Keratinocyte (primary cell): ENCODE data around the gene LAMA2. TPM values are rescaled to one million over a fixed set of nuclear protein-coding genes. Genes with fewer than 3 reads are reported as not detected.

Source experiments
- DNase-seq: peaks from one replicate; pipeline ENCODE4 v3.0.0-alpha.2; 2011; ENCODE audit warnings: low read depth, missing footprints, low spot score
- FAIRE-seq: peaks from 2 replicates; lab custom pipeline; 2011; peaks lifted over from hg19 to GRCh38; lab: Jason Lieb, UNC
- H2AFZ ChIP-seq: 2 replicates; pipeline ENCODE4 v1.6.0; 2012; ENCODE audit warnings: low read length, control low read depth, inconsistent platforms; ENCODE audit not compliant: control insufficient read depth
- H3K27ac ChIP-seq: 2 replicates; pipeline ENCODE4 v1.5.1; 2011; ENCODE audit warnings: low read length; ENCODE audit not compliant: control insufficient read depth, insufficient read depth
- H3K27me3 ChIP-seq: 3 replicates; pipeline ENCODE4 v1.6.0; 2011; ENCODE audit warnings: low read length; ENCODE audit not compliant: control insufficient read depth, insufficient read depth; ENCODE audit errors: extremely low read depth
- H3K36me3 ChIP-seq, 2 experiments: 2 replicates in 1 of 2; 3 replicates in 1 of 2; pipeline ENCODE4 v1.5.1; 2011; ENCODE audit warnings: low read length in 2 of 2, mild to moderate bottlenecking in 1 of 2; ENCODE audit not compliant: control insufficient read depth in 2 of 2, insufficient read depth in 2 of 2; ENCODE audit errors: extremely low read depth in 1 of 2
- H3K4me1 ChIP-seq: 3 replicates; pipeline ENCODE4 v1.5.1; 2011; ENCODE audit warnings: low read length; ENCODE audit not compliant: control insufficient read depth, insufficient read depth; ENCODE audit errors: extremely low read depth
- H3K4me2 ChIP-seq: 3 replicates; pipeline ENCODE4 v1.6.0; 2011; ENCODE audit warnings: low read depth, low read length; ENCODE audit not compliant: control insufficient read depth, insufficient read depth; ENCODE audit errors: extremely low read depth
- H3K4me3 ChIP-seq, 3 experiments: fragments of 200-600 bp in 1 of 3; sonication (generic) in 1 of 3; 2 replicates in 2 of 3; 3 replicates in 1 of 3; pipeline ENCODE4 v1.5.1; 2011 to 2016; ENCODE audit warnings: low read length in 3 of 3, mild to moderate bottlenecking in 3 of 3, control low read depth in 2 of 3, inconsistent platforms in 1 of 3, low read depth in 1 of 3, mixed read lengths in 1 of 3, mixed run types in 1 of 3, moderate library complexity in 1 of 3; ENCODE audit not compliant: control insufficient read depth in 2 of 3, insufficient read depth in 2 of 3; ENCODE audit errors: extremely low read depth in 1 of 3
- H3K79me2 ChIP-seq: 2 replicates; pipeline ENCODE4 v1.6.0; 2012; ENCODE audit warnings: low read length; ENCODE audit not compliant: control insufficient read depth, insufficient read depth
- H3K9ac ChIP-seq: 3 replicates; pipeline ENCODE4 v1.6.0; 2011; ENCODE audit warnings: low read length; ENCODE audit not compliant: control insufficient read depth, insufficient read depth; ENCODE audit errors: extremely low read depth
- H3K9me1 ChIP-seq: 3 replicates; pipeline ENCODE4 v1.6.0; 2011; ENCODE audit warnings: low read length; ENCODE audit not compliant: control insufficient read depth, insufficient read depth; ENCODE audit errors: extremely low read depth
- H3K9me3 ChIP-seq: 2 replicates; pipeline ENCODE4 v1.5.1; 2012; ENCODE audit warnings: low read depth, low read length; ENCODE audit not compliant: control insufficient read depth
- H4K20me1 ChIP-seq: 3 replicates; pipeline ENCODE4 v1.6.0; 2011; ENCODE audit warnings: low read length; ENCODE audit not compliant: control insufficient read depth, insufficient read depth; ENCODE audit errors: extremely low read depth
- CTCF ChIP-seq, 3 experiments: IDR thresholded peaks in 1 of 3; conservative IDR thresholded peaks in 1 of 3; optimal IDR thresholded peaks in 1 of 3; 2 replicates in 2 of 3; 3 replicates in 1 of 3; pipeline versions ENCODE3 to v1.5.1; 2011; ENCODE audit warnings: low read length in 3 of 3, mild to moderate bottlenecking in 3 of 3, moderate library complexity in 2 of 3, control low read depth in 1 of 3, inconsistent platforms in 1 of 3; ENCODE audit not compliant: insufficient read depth in 2 of 3; ENCODE audit errors: extremely low read depth in 1 of 3
- EZH2 ChIP-seq: IDR thresholded peaks from one replicate; pipeline ENCODE4 v1.6.1; 2012; ENCODE audit warnings: inconsistent platforms, mild to moderate bottlenecking, low read length, moderate library complexity
- dilution Hi-C: fragments of 300-500 bp; cut with MboI; formaldehyde crosslinking; loops from one replicate; pipeline ENCODE4 v1.7.0; 2020; ENCODE audit warnings: low sequenced_read_pairs; ENCODE audit not compliant: extremely low pct_ligation_motif_present
- polyA plus RNA-seq, 5 experiments: library from polyadenylated mRNA; depleted of rRNA in 3 of 5; stranded (reverse) in 3 of 5; stranded (forward) in 1 of 5; unstranded in 1 of 5; fragments of >200 nt; gene quantifications; 1 replicate in 1 of 5; 2 replicates in 3 of 5; 3 replicates in 1 of 5; pipeline versions ENCODE4 v1.2.1 to v1.2.3, GENCODE V29; 2011 to 2012; ENCODE audit warnings: missing spikeins in 2 of 5, low read depth in 1 of 5, low replicate concordance in 1 of 5

Gene LAMA2
- polyA plus RNA-seq, 1 donor (not counting 4 experiments of a cell fraction or from before 2014, with no cell fraction given) = 1.4 TPM

DNA sequence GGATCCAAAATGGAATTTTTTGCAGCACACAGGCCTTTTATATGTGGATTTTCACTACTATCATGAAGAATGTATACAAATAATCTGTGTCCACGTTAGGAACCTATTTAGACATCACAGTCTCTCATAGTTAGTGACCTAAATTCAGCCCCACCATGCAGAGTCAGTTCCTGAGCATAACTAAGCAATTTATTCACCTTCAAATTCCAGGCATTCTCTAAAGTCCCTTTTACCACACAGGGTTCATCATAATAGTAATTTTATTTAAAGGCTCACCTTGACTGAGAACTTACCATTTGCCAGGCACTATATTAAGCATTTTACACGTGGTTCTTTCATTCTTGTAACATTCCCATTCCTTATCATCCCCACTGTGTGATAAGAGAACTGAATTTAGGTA is 473.2 kb downstream of the LAMA2 start:
- Histone ChIP-seq H3K9me1 (no peaks in the 10 kb centered on the region), H3K79me2 (no peaks in the 10 kb centered on the region), H3K4me1 (peaks cover 11% of the 10 kb centered on the region), H3K36me3 (no peaks in the 10 kb centered on the region), H3K4me2 (no peak overlapping the region), H3K9ac (no peak overlapping the region), H3K27me3 (no peaks in the 10 kb centered on the region), H3K9me3 (no peaks in the 10 kb centered on the region), H4K20me1 (no peaks in the 10 kb centered on the region), H3K4me3 (no peak overlapping the region), H2AFZ (no peak overlapping the region), H3K27ac (no peak overlapping the region)
- dilution Hi-C loops = no loop called here
- no peak for TF ChIP-seq CTCF (optimal IDR thresholded peaks at IDR 0.05 in 1 of 3, IDR thresholded peaks at IDR 0.05 in 1 of 3, conservative IDR thresholded peaks at IDR 0.05 in 1 of 3; ENCODE audit: extremely low read depth in 1 of 3, insufficient read depth in 2 of 3, low read length in 3 of 3)
- no peak for TF ChIP-seq EZH2
- FAIRE-seq (no peak), DNase-seq (no peak)

DNA sequence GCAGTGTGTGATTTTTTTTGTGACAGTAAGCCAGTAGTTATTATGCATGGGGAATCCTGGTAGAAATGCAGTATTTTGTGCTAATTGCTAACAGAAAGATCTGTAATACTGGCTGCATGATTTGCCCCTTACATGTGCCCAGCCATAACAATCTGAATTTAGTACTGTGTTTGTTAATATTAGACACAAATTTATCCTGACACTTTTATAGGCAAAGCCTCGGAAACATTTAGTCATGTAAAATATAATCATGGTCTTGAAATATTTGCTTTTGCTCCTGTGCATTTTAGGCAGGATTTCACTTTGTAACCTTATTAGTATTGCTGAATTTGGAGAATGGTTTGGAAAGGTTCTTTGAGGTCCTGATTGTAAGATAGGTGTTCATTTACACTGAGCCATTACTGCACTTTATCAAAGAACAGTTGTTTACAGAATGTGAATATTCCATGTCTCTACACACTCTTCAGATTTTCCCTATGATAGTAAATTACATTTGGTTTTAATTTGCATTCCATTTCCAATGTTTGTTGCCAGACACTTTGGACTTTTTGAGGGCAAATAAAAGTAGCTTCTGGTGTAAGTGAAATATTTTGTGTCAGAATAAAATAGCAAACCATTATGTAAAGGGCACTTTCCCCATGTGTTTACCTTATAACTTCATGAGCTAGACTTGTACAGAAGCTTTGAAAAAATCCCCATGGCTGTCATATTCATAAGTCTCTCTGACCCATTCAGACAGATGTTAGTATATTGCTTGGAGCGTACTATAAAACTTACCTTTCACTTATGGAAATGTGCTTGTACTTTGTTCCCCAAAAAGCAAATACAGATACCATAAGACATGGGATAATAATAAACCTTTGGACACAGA is 477.1 kb downstream of the LAMA2 start:
- dilution Hi-C loops = no loop called here
- H4K20me1 ChIP-seq = no peaks in the 10 kb centered on the region
- no peak overlapping the region for H2AFZ ChIP-seq
- no peaks in the 10 kb centered on the region for H3K4me1 ChIP-seq
- no peaks in the 10 kb centered on the region for H3K9me3 ChIP-seq
- no peak overlapping the region for H3K9ac ChIP-seq
- no peaks in the 10 kb centered on the region for H3K27me3 ChIP-seq
- FAIRE-seq (peak; percentile 75), DNase-seq (no peak)
- TF ChIP-seq EZH2 (no peak), CTCF (optimal IDR thresholded peaks at IDR 0.05 in 1 of 3, IDR thresholded peaks at IDR 0.05 in 1 of 3, conservative IDR thresholded peaks at IDR 0.05 in 1 of 3; ENCODE audit: extremely low read depth in 1 of 3, insufficient read depth in 2 of 3, low read length in 3 of 3) (no peak)
- H3K79me2 ChIP-seq = no peaks in the 10 kb centered on the region
- no peaks in the 10 kb centered on the region for H3K36me3 ChIP-seq
- no peak overlapping the region for H3K27ac ChIP-seq
- no peaks in the 10 kb centered on the region for H3K9me1 ChIP-seq
- H3K4me3 ChIP-seq = no peak overlapping the region
- no peak overlapping the region for H3K4me2 ChIP-seq
